AG09319 (cell line): ENCODE data around the gene UNC119B.
"Not testable (repeated sequence)": the region's sequence is repeated elsewhere in the genome, so short reads cannot be mapped to it uniquely, and the experiment has no call there.

Experiments
- DNase-seq: peaks from one replicate; pipeline ENCODE4 v3.0.0-alpha.2; 2010; ENCODE audit warnings: low read depth; ENCODE audit errors: extremely low read depth
- TF ChIP-seq, protein P1 (sequence below): IDR thresholded peaks from 2 replicates; pipeline ENCODE4 v1.5.1; 2011; ENCODE audit warnings: low read depth, mild to moderate bottlenecking, inconsistent platforms, low read length, moderate library complexity

Gene UNC119B

DNA sequence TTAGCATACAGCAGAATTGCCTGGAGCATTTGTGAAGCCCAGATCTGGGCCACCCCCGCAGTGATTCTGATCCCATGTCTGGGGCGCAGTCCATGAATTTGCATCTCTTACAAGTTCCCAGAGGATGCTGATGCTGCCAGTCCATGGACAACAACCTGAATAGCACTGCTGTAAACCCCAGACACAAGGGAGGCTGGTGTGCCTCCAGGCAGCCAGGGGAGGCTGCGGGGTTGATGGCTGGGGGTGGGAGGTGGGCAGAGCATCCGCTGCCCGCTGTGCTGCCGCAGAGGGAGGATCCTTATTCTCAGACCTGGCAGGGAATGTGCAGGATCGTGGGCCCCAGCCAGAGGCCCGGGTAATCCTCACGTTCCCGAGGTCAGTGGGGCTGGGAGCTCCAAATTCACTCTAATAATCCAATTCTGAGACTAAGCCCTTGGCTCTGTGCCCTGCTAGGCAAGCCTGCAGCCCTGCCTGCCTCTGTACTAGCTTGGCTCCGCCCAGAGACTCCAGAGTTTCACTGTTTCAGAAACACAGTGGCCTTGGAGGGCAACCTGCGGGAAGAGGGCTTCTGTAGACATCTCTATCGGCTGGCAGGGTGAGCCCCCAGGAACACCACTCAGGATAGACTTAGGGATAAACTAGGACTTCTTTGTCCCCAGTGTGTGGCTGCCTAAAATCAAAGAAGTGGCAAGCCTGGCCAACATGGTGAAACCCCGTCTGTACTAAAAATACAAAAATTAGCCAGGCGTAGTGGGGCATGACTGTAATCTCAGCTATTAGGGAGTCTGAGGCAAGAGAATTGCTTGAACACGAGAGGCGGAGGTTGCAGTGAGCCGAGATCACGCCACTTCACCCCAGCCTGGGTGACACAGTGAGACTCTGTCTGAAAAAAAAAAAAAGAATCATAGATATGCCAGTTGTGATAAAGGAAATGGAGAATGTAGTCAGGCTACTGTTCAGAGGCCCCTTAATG lies 41.1 kb upstream of the UNC119B start:
- no peak for DNase-seq
- TF ChIP-seq, protein P1, sequence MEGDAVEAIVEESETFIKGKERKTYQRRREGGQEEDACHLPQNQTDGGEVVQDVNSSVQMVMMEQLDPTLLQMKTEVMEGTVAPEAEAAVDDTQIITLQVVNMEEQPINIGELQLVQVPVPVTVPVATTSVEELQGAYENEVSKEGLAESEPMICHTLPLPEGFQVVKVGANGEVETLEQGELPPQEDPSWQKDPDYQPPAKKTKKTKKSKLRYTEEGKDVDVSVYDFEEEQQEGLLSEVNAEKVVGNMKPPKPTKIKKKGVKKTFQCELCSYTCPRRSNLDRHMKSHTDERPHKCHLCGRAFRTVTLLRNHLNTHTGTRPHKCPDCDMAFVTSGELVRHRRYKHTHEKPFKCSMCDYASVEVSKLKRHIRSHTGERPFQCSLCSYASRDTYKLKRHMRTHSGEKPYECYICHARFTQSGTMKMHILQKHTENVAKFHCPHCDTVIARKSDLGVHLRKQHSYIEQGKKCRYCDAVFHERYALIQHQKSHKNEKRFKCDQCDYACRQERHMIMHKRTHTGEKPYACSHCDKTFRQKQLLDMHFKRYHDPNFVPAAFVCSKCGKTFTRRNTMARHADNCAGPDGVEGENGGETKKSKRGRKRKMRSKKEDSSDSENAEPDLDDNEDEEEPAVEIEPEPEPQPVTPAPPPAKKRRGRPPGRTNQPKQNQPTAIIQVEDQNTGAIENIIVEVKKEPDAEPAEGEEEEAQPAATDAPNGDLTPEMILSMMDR: no peak

DNA sequence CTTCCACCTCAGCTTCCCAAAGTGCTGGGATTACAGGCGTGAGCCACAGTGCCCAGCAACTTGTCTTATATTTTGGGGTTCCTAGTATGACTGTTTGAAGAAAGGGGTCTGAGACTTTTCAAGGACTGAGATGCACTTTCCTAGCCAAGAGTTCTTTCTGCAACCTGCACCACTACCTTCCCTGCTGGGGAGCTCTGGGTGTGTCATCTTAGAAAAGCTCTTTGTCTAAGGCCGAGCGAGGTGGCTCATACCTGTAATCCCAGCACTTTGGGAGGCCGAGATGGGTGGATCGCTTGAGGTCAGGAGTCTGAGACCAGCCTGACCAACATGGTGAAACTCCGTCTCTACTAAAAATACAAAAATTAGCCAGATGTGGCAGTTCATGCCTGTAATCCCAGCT lies 40.0 kb upstream of the UNC119B start:
- not testable (repeated sequence) for DNase-seq

DNA sequence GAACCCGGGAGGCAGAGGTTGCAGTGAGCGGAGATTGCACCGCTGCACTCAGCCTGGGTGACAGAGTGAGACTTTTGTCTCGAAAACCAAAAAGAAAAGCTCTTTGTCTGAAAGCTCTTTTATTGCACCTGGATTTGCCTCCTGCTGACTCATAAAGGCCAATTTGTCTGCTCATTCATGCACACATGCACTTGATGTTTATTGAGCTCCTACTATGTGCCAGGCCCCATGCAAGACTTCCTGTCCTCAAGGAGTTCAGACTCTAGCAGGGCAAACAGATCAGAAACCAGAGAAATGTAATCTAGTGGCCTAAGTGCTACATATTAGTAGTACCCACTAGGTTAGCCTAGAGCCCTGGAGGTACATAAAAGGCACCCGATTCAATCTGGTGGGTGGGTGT lies 39.6 kb upstream of the UNC119B start:
- TF ChIP-seq, protein P1: no peak
- DNase-seq: no peak

DNA sequence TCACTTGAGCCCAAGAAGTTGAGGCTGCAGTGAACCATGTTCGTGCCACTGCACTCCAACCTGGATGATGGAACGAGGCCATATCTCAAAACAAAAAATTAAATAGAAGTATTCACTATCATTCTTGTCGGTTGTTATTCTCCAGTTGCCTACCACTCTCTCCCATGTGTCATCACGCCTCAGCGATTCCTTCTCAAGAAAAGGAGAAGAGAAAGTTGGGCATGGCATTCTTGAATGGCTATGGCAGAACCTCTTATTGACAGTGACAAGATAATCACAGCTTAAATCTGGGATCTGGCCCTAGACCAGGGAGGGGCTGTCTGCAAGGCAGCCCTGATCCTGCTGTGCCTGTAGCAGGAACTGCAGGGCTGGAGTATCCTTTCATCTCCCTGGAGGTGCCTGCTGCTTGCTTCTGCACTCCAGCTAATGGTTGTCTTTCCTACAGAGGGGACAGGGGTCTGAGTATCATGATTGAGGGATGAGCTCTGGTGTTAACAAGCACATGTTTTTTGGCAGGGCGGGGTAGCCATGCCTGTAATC lies 36.1 kb upstream of the UNC119B start:
- no peak for DNase-seq
- TF ChIP-seq, protein P1: no peak

DNA sequence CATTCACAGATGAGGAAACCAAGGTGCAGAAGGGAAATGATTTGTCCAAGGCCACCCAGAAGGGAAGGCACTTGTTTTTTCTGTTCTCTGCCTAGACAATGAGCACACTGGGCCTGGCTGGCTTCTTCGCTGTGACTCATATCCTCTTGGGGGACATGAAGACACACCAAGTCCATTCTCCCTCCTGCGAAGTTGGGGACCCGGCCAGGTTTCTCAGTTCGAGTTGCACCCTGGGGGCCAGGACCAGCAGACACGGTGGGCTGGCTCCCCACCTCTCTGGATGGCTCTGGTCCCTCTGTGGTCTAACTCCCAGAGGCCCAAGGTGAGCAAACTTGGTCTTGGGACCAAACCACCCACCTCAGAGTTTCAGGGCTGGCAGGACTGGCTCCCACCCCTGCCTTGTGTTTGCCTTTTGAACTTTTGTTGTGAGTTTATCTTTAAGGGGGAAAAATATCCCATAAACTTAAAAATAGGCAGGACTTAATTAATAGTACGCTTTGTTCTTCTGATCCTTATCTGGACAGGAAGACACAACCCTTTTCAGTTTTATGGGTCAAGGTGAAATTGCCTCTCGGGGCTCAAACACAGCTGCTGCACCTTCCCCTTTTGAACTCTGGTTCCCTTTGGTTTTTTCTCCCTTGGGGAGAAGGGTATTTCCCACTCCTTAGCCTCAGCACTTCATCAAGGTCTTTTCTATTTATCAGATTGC lies 32.3 kb upstream of the UNC119B start:
- TF ChIP-seq, protein P1: no peak
- DNase-seq: no peak

DNA sequence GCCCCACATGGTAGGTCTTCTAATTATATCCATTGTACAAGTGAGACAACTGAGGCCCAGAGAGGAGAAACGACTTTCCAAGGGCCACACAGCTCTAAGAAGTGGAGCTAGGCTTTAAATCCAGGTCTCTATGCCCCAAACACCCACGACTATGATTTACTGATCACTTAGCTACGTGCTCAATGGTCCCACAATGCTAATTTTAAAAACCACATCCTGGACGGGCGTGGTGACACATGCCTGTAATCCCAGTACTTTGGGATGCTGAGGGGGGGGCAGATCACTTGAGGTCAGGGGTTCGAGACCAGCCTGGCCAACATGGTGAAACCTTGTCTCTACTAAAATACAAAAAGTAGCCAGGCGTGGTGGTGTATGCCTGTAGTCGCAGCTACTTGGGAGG lies 31.7 kb upstream of the UNC119B start:
- TF ChIP-seq, protein P1: no peak
- DNase-seq: no peak

DNA sequence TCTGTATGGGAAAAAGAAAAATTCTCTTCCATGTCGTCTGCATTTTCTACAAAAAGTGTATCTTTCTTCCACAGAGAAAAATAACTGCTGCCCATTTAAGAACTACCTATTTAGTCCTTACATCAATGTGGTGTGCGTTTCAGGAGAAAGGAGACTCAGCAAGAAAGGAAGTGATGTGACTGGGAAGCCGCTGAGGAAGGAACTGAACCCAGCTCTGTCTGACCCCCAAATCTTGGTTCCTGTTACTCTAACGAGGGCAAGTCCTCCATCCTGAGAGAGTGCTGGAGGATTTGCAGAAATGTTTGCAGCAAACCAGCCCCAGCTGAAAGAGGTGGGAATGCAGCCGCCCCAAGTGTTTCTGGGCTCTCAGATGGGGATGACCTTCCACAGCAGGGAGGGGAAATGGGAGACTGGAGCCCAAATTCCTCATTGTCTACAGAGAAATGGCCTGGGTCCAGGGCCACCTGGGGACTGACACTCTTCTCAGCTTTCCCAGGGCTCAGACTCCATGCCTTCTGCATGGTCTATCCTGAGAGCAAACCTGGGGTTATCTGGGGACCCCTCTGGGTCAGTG lies 30.0 kb upstream of the UNC119B start:
- no peak for DNase-seq
- TF ChIP-seq, protein P1: no peak
